Effector CD4-positive, alpha-beta T cell (primary cell): ENCODE results near the gene SET.
A peak's percentile ranks its signal among the peaks of the same experiment; 100 is the strongest.
"Not testable (repeated sequence)": the region's sequence is repeated elsewhere in the genome, so short reads cannot be mapped to it uniquely, and the experiment has no call there.

ENCODE experiments used
- DNase-seq: peaks from one replicate; pipeline ENCODE4 v3.0.0-alpha.2; 2020

Gene SET

GRCh38 chr9:128689293-128689774 is 312 bp downstream of the SET start:
- peak; percentile 50 for DNase-seq

GRCh38 chr9:128689820-128690683 is 1.0 kb downstream of the SET start:
- peak; percentile 47 for DNase-seq

GRCh38 chr9:128690684-128691034 is 1.6 kb downstream of the SET start:
- no peak for DNase-seq

- not testable (repeated sequence) for DNase-seq
Measured at GRCh38 chr9:128693738-128694137, 4.7 kb downstream of the SET start.

- no peak for DNase-seq
Measured at GRCh38 chr9:128694344-128694743, 5.3 kb downstream of the SET start.

GRCh38 chr9:128696923-128697707 is 8.1 kb downstream of the SET start:
- no peak for DNase-seq

GRCh38 chr9:128699096-128699795 is 10.2 kb downstream of the SET start:
- not testable (repeated sequence) for DNase-seq

GRCh38 chr9:128701227-128701854 is 12.3 kb downstream of the SET start:
- DNase-seq = no peak

GRCh38 chr9:128702445-128702948 is 13.5 kb downstream of the SET start, which contains the start of gene PKN3:
Gene PKN3, plus strand, starts transcription at chr9:128702503. Its CDS starts 413 bp downstream, at chr9:128702916.
- DNase-seq = peak; percentile 84

GRCh38 chr9:128702949-128703615 is 14.1 kb downstream of the SET start:
- DNase-seq = no peak

- DNase-seq = no peak
Measured at GRCh38 chr9:128703616-128704355, 14.8 kb downstream of the SET start.

GRCh38 chr9:128704356-128704670 is 15.3 kb downstream of the SET start:
- DNase-seq = no peak

GRCh38 chr9:128705051-128705965 is 16.3 kb downstream of the SET start:
- DNase-seq = no peak

GRCh38 chr9:128706045-128706444 is 17.0 kb downstream of the SET start:
- DNase-seq = no peak

- DNase-seq = no peak
Measured at GRCh38 chr9:128706671-128707381, 17.8 kb downstream of the SET start.

GRCh38 chr9:128707446-128707845 is 18.4 kb downstream of the SET start:
- DNase-seq = no peak

- no peak for DNase-seq
Measured at GRCh38 chr9:128712451-128713410, 23.7 kb downstream of the SET start.

GRCh38 chr9:128713411-128713780 is 24.4 kb downstream of the SET start:
- no peak for DNase-seq
